Activated CD8-positive, alpha-beta T cell treated with anti-CD3 and anti-CD28 coated beads, Interleukin-2, amount 10 ng/mL, durations not matched to agents 7 days and 5 days (primary cell): ENCODE data around the gene LENG1. TPM values are rescaled to one million over a fixed set of nuclear protein-coding genes. Genes with fewer than 3 reads are reported as not detected.
A peak's percentile ranks its signal among the peaks of the same experiment; 100 is the strongest.
"Not testable (repeated sequence)": the region's sequence is repeated elsewhere in the genome, so short reads cannot be mapped to it uniquely, and the experiment has no call there.

Experiments
- ATAC-seq: fragments of 150-1000 bp; cut with Tn5 transposase; one replicate; pipeline ENCODE4 v1.10.0; 2021; ENCODE audit warnings: moderate library complexity
- CTCF ChIA-PET: fragments of 350-600 bp; sonication (Branson Sonifier 250); formaldehyde crosslinking; loops from one replicate; lab custom pipeline; 2021; ENCODE audit warnings: antibody characterized with exemption; lab: Charles Lee
- POLR2A ChIA-PET: fragments of 350-600 bp; sonication (Branson Sonifier 250); formaldehyde crosslinking; loops from one replicate; lab custom pipeline; 2021; ENCODE audit warnings: antibody characterized with exemption; lab: Charles Lee
- DNase-seq: peaks from one replicate; pipeline ENCODE4 v3.0.0-alpha.2; 2020
- H3K27ac Mint-ChIP-seq: one replicate; pipeline ENCODE4 v1.8.0; 2021; ENCODE audit warnings: mild to moderate bottlenecking, mixed read lengths
- H3K27me3 Mint-ChIP-seq: one replicate; pipeline ENCODE4 v1.8.0; 2021; ENCODE audit warnings: low read depth, mixed read lengths
- H3K36me3 Mint-ChIP-seq: one replicate; pipeline ENCODE4 v1.8.0; 2021; ENCODE audit warnings: low read depth, mixed read lengths
- H3K4me1 Mint-ChIP-seq: one replicate; pipeline ENCODE4 v1.8.0; 2021; ENCODE audit warnings: low read depth, mixed read lengths
- H3K4me3 Mint-ChIP-seq: one replicate; pipeline ENCODE4 v1.8.0; 2021; ENCODE audit warnings: mild to moderate bottlenecking, mixed read lengths
- H3K9me3 Mint-ChIP-seq: one replicate; pipeline ENCODE4 v1.8.0; 2022; ENCODE audit warnings: mixed read lengths; ENCODE audit not compliant: insufficient read depth
- total RNA-seq, 2 experiments: library from RNA; stranded (reverse); gene quantifications; one replicate each; pipeline ENCODE4 v1.2.3, GENCODE V29; 2021

Gene LENG1
- total RNA-seq, 2 experiments from 2014 or later: 6.6 to 7.5 TPM

DNA sequence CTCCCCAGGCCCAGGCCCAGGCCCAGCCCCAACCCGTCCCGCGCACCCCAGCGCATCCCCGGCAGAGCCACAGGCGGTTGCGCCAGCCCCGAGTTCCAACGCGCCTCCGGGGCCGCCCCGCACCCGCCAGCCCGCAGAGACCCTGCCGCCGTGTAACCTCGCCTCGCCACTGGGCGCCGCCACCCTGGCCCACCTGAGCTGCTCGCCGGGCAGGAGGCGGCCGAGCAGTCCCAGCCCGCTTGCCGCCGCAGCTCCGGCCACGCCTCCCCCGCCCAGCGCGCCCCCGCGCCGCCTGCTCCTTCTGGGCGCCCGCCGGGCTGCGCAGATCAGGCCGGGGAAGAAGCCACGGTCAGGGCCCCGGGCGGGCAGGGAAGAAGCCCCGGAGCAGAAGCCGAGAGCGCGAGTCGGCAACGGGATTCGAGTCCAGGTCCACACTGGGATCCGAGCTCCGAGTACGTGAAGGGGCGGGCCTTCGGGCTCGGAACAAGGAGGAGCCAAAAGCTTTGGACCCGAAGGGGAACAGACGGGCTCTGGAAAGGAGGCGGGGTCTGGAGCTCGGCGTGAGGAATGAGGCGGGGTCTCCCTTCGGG, 29.7 kb upstream of the LENG1 start, which contains the start of gene MBOAT7:
MBOAT7 (minus strand) TSS at position 436 of the 590 bp plus-strand sequence. CDS start 1,072 bp downstream, outside the sequence.
- ATAC-seq: peak; percentile 6
- Mint-ChIP-seq H3K27me3 (no peaks in the 10 kb centered on the region), H3K36me3 (peaks cover 24% of the 10 kb centered on the region), H3K4me1 (peaks cover 39% of the 10 kb centered on the region), H3K9me3 (no peaks in the 10 kb centered on the region), H3K27ac (peak within 1 kb of the TSS; percentile 98), H3K4me3 (peak within 1 kb of the TSS; percentile 82)
- ChIA-PET CTCF (interaction anchor here (0.7 to 2.8 kb wide), 20 partner anchors 10 to 485 kb away, joined by 3 to 11 read pairs (median 5); partner anchors contain the start of genes CNOT3, LENG1 and TMC4), POLR2A (interaction anchor here (0.8 to 7.5 kb wide), 12 partner anchors 8 to 260 kb away, joined by 3 to 103 read pairs (median 4); partner anchors contain the start of genes LENG1, LENG8 and RPS9)
- no peak for DNase-seq

- Mint-ChIP-seq H3K27me3 (no peaks in the 10 kb centered on the region), H3K9me3 (no peaks in the 10 kb centered on the region), H3K27ac (peak overlapping the region; percentile 98), H3K4me3 (peak overlapping the region; percentile 82), H3K36me3 (peaks cover 23% of the 10 kb centered on the region), H3K4me1 (peaks cover 38% of the 10 kb centered on the region)
- POLR2A ChIA-PET: interaction anchor here (0.8 to 7.5 kb wide), 9 partner anchors 13 to 260 kb away, joined by 3 to 103 read pairs (median 4); partner anchors contain the start of genes LENG1, LENG8 and RPS9
- ATAC-seq (no peak), DNase-seq (peak; percentile 64)
- CTCF ChIA-PET: interaction anchor here (1.2 to 2.8 kb wide), 10 partner anchors 11 to 202 kb away, joined by 4 to 11 read pairs (median 7); partner anchors contain the start of gene LENG1
Measured at GRCh38 chr19:54188215-54188871, 28.8 kb upstream of the LENG1 start.

DNA sequence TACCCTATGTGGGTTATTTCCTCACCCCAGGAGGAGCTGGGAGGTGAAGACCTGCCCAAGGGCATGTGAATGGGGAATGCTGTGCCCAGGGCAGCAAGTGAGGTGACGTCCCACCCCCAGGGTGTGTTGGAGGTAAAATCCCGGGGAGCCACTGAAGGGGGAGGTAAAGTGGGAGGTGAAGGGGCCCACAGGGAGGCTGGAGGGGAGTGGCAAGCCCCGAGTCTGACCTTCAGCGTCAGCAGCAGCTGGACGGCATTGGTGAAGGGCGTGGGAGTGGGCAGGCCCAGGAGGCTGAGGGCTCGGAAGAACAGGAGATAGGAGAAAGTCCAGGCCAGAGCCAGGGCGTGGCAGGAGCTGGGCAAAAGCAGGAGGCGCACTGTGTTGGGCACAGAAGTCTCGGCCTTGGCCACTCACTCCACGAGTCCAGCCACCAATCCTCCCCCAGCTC, 27.4 kb upstream of the LENG1 start:
- H3K9me3 Mint-ChIP-seq: no peaks in the 10 kb centered on the region
- POLR2A ChIA-PET: interaction anchor here (1.6 to 7.5 kb wide), 2 partner anchors 14 to 28 kb away, joined by 6 to 103 read pairs; partner anchors contain the start of genes LENG1 and RPS9
- no peak overlapping the region for H3K4me3 Mint-ChIP-seq
- no peaks in the 10 kb centered on the region for H3K27me3 Mint-ChIP-seq
- CTCF ChIA-PET: interaction anchor here (0.9 to 1.2 kb wide), 2 partner anchors 17 kb away, joined by 4 read pairs; no protein-coding TSS in a partner anchor
- DNase-seq (no peak), ATAC-seq (no peak)
- H3K27ac Mint-ChIP-seq: no peak overlapping the region
- H3K36me3 Mint-ChIP-seq: peaks cover 18% of the 10 kb centered on the region
- peaks cover 26% of the 10 kb centered on the region for H3K4me1 Mint-ChIP-seq

DNA sequence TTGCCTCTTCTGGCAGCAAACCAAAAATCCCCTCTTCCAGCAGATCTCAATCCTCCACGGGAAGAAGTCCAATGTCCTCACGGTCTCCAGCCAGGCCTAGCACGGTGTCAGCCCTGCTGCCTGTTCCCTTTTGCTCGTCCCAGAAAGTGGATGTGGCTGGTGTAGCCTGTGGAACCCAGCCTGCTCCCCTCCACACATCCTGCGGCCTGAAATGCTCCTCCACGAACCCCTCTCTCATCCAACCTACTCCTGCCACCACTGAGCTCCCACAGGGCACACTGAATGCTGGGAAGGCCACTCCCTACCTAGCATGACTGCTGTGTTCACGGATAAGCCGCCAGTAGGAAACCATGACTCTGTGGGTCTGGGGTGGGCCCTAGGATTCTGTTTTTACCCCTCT, 26.8 kb upstream of the LENG1 start:
- CTCF ChIA-PET: interaction anchor here (0.9 kb wide), 1 partner anchor 16 kb away, joined by 4 read pairs; no protein-coding TSS in a partner anchor
- Mint-ChIP-seq H3K27ac (no peak overlapping the region), H3K9me3 (no peaks in the 10 kb centered on the region), H3K4me1 (peaks cover 21% of the 10 kb centered on the region), H3K4me3 (no peak overlapping the region), H3K36me3 (peaks cover 18% of the 10 kb centered on the region), H3K27me3 (no peaks in the 10 kb centered on the region)
- ATAC-seq (no peak), DNase-seq (no peak)
- POLR2A ChIA-PET: interaction anchor here (1.6 to 7.5 kb wide), 2 partner anchors 15 to 27 kb away, joined by 6 to 103 read pairs; partner anchors contain the start of genes LENG1 and RPS9

GRCh38 chr19:54183431-54183830, 23.9 kb upstream of the LENG1 start:
- Mint-ChIP-seq H3K36me3 (peaks cover 22% of the 10 kb centered on the region), H3K9me3 (no peaks in the 10 kb centered on the region), H3K27me3 (no peaks in the 10 kb centered on the region), H3K4me1 (peaks cover 17% of the 10 kb centered on the region), H3K4me3 (no peak overlapping the region), H3K27ac (no peak overlapping the region)
- CTCF ChIA-PET: no interaction called here
- POLR2A ChIA-PET: interaction anchor here (0.8 kb wide), 1 partner anchor 17 kb away, joined by 4 read pairs; no protein-coding TSS in a partner anchor
- ATAC-seq (no peak), DNase-seq (no peak)

DNA sequence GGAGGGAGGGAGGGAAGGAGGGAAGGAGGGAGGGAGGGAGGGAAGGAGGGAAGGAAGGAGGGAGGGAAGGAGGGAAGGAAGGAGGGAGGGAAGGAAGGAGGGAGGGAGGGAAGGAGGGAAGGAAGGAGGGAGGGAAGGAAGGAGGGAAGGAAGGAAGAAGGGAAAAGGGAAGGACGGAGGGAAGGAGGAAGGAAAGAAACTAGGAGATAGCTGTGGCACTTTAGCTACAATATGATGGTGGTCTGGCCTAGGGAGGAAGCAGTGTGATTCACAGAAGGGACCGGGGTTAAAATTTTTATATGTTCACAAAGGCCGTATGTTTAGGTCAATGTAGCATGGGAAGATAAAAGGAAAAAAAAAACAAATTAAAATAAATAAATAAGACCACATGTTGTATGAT, 22.4 kb upstream of the LENG1 start:
- ATAC-seq, H3K9me3 Mint-ChIP-seq, H3K4me3 Mint-ChIP-seq, POLR2A ChIA-PET, H3K4me1 Mint-ChIP-seq, DNase-seq, H3K27ac Mint-ChIP-seq, H3K27me3 Mint-ChIP-seq, CTCF ChIA-PET: not testable (repeated sequence)
- H3K36me3 Mint-ChIP-seq: peaks cover 20% of the 10 kb centered on the region

DNA sequence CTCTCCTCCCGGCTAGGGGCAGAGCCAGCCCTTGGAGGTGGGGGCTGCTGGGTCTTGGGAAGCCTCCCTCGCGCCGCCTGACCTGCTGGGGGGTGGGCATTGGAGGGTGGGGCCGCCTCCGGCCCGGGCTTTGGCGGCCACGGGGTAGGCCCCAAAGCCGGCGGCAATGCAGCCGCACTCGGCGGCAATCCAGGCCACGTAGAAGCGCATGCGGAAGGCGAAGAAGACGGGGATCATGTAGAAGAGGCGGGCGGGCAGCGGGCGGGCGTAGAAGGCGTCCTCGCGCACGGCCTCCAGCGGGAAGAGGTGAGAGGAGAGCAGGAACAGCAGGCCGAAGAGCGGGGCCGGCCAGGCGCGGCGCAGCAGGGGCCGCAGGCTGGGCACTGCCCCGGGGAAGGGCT, 21.2 kb upstream of the LENG1 start:
- no peak for ATAC-seq
- ChIA-PET POLR2A (no interaction called here), CTCF (no interaction called here)
- H3K36me3 Mint-ChIP-seq: peaks cover 16% of the 10 kb centered on the region
- no peaks in the 10 kb centered on the region for H3K4me1 Mint-ChIP-seq
- no peaks in the 10 kb centered on the region for H3K27me3 Mint-ChIP-seq
- no peak overlapping the region for H3K27ac Mint-ChIP-seq
- H3K9me3 Mint-ChIP-seq: no peaks in the 10 kb centered on the region
- H3K4me3 Mint-ChIP-seq: no peak overlapping the region
- no peak for DNase-seq

DNA sequence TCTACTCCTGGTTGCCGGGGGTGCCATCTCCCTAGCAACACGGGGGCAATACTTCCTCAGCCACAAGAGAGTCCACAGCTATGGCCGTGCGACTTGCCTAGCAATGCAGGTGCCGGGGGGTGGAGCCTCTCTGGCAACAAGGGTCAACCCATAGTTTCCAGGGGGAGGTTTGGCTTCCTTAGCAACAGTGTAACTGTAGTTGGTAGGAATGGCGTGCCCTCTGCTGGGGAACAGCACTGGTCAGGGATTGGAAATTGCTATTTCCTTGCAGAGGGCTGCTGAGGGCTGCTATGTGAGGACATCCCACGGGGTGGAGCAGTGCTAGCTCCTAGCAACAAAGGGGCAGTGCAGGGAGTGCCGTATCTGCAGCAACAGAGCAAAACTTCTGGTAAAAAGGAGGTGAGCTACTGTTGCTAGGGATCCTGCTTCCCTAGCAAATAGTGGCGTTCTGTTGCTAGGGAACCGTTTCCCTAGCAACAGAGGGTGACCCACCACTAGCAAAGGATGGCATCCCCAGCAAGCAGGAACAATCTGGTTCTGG, 20.5 kb upstream of the LENG1 start:
- H3K9me3 Mint-ChIP-seq: no peaks in the 10 kb centered on the region
- H3K4me1 Mint-ChIP-seq: no peaks in the 10 kb centered on the region
- H3K4me3 Mint-ChIP-seq: no peak overlapping the region
- peaks cover 13% of the 10 kb centered on the region for H3K36me3 Mint-ChIP-seq
- CTCF ChIA-PET: no interaction called here
- no peaks in the 10 kb centered on the region for H3K27me3 Mint-ChIP-seq
- H3K27ac Mint-ChIP-seq: no peak overlapping the region
- POLR2A ChIA-PET: no interaction called here
- DNase-seq: no peak
- ATAC-seq: peak; percentile 65

DNA sequence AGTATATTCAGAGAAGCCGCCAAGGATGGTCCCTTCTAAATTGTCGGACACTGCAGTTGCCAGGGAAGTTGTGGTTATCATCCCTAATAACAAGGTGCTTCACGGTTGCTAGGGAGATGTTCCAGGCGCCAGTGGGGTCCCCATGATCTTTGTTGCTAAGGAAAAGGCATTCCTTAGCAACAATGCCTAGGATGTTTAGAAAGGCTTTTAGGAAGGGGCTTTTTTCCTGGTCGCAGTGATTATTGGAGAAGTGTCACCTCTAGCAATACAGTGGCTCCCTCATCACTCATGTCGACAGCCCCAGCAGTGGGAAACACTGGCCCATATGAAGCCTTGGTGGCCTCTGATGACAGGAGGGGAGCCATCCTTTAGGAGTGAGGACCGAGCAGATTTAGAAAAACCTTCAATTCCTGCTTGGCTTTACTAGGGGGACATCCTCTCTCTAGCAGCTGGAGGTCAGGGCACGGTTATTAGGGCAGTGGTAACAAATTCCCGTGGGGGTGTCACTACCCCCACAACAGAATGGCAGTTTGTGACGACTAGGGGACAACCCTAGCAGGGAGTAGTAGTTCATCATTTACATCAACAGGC, 19.8 kb upstream of the LENG1 start:
- H3K9me3 Mint-ChIP-seq: no peaks in the 10 kb centered on the region
- ATAC-seq: no peak
- H3K27me3 Mint-ChIP-seq: no peaks in the 10 kb centered on the region
- H3K27ac Mint-ChIP-seq: no peak overlapping the region
- H3K4me1 Mint-ChIP-seq: no peaks in the 10 kb centered on the region
- CTCF ChIA-PET: no interaction called here
- POLR2A ChIA-PET: no interaction called here
- H3K4me3 Mint-ChIP-seq: no peak overlapping the region
- DNase-seq: no peak
- H3K36me3 Mint-ChIP-seq: peaks cover 13% of the 10 kb centered on the region

DNA sequence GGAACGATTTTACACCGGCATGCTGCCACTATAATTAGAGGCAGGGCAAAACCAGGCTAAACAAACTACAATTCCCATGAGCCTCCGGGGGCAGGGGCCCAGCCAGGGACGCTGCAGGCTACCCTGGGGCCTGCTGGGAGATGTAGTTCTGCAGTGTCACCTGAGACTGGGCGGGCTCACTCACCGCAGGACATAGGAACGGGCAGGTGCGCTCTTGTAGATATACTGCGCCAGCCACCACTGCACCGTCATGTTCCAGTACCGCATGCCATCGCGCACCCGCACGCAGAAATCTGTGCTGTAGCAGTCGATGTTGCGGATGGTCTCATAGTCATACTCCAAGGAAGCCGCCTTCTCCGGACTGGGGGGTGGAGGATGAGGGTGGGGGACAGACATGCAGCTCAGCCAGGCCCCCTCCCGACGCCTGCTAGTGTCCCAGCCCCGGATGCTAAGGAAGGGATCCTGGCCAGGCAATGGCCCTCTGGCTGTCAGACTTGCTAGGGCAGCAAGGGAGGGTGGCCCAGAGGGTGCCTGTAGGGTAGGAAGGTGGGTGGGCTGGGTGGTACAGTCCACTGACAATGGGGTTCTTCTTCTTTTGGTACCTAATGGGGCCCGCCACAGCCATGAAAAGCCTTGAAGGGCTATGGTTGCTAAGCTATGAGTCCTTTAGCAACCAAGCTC, 19.2 kb upstream of the LENG1 start:
- Mint-ChIP-seq H3K4me3 (no peak overlapping the region), H3K36me3 (peaks cover 13% of the 10 kb centered on the region), H3K27ac (no peak overlapping the region), H3K4me1 (no peaks in the 10 kb centered on the region), H3K27me3 (no peaks in the 10 kb centered on the region), H3K9me3 (no peaks in the 10 kb centered on the region)
- ChIA-PET CTCF (no interaction called here), POLR2A (no interaction called here)
- DNase-seq (peak; percentile 55), ATAC-seq (peak; percentile 70)
